SH-SY5Y (cell line): ENCODE measurements around the gene LRP2.

Experiments used
- GATA2 ChIP-seq: IDR thresholded peaks from 2 replicates; pipeline ENCODE4 v1.6.1; 2011; ENCODE audit warnings: mild to moderate bottlenecking, low read depth, low read length
- GATA3 ChIP-seq: IDR thresholded peaks from 2 replicates; pipeline ENCODE4 v1.6.1; 2011; ENCODE audit warnings: low read depth, mild to moderate bottlenecking, low read length, moderate library complexity

DNA sequence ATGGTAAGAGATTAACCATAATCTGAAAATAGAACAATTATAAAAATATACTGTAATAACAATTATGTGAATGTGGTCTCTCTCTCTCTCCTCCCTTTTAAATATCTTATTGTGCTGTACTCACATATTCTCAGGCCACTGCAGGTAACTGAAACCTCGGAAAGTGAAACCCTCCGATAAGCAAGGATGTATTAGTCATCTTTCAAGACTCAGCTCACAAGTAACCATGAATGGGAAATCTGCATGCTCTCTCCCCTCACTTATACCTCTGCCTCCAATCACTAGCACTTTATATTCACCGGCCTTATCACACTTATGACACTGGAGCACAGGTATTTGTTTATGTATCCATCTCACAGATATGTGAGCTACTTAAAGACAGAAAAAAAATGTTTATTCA is 139.7 kb downstream of the LRP2 start:
- TF ChIP-seq GATA2 (no peak), GATA3 (no peak)
